AML-193 (cell line): ENCODE results near the gene KRTAP5-7.
A peak's percentile ranks its signal among the peaks of the same experiment; 100 is the strongest.
"Not testable (repeated sequence)": the region's sequence is repeated elsewhere in the genome, so short reads cannot be mapped to it uniquely, and the experiment has no call there.

Source experiments
- DNase-seq, 2 experiments: peaks; one replicate each; lab custom pipeline; 2025; lab: John Stamatoyannopoulos, UW

The KRTAP5-7 gene

GRCh38 chr11:71532036-71532610, 5.1 kb downstream of the KRTAP5-7 start:
- DNase-seq, result no peak

- not testable (repeated sequence) for DNase-seq
These were observed 7.9 kb downstream of the KRTAP5-7 start for GRCh38 chr11:71534711-71535608.

GRCh38 chr11:71535825-71536224, 8.8 kb downstream of the KRTAP5-7 start:
- DNase-seq, result no peak

GRCh38 chr11:71537537-71537936, 10.5 kb downstream of the KRTAP5-7 start:
- DNase-seq, result no peak

GRCh38 chr11:71537977-71538665, 11.1 kb downstream of the KRTAP5-7 start, which contains the start of gene KRTAP5-8:
TSS of gene KRTAP5-8 (plus strand) at chr11:71538025. CDS start at chr11:71538056, 31 bp downstream.
- DNase-seq, result not testable (repeated sequence)

GRCh38 chr11:71538666-71538990, 11.6 kb downstream of the KRTAP5-7 start:
- DNase-seq, result no peak

- DNase-seq, result no peak
These were observed 11.9 kb downstream of the KRTAP5-7 start for GRCh38 chr11:71539017-71539416.

GRCh38 chr11:71539971-71540370, 12.9 kb downstream of the KRTAP5-7 start:
- DNase-seq, result not testable (repeated sequence)

GRCh38 chr11:71540521-71541304, 13.6 kb downstream of the KRTAP5-7 start:
- not testable (repeated sequence) for DNase-seq

- no peak for DNase-seq
These were observed 15.3 kb downstream of the KRTAP5-7 start for GRCh38 chr11:71542382-71542781.

GRCh38 chr11:71542879-71543777, 16.1 kb downstream of the KRTAP5-7 start:
- DNase-seq, result no peak

- DNase-seq, result no peak
These were observed 16.8 kb downstream of the KRTAP5-7 start for GRCh38 chr11:71543866-71544265.

GRCh38 chr11:71544525-71545214, 17.6 kb downstream of the KRTAP5-7 start:
- no peak for DNase-seq

- DNase-seq, result no peak
These were observed 18.4 kb downstream of the KRTAP5-7 start for GRCh38 chr11:71545405-71545966.

GRCh38 chr11:71548120-71548519, 21.1 kb downstream of the KRTAP5-7 start, which contains the start of gene KRTAP5-9:
TSS of gene KRTAP5-9 (plus strand) at chr11:71548420. CDS start at chr11:71548658, 238 bp downstream.
- no peak for DNase-seq

- no peak for DNase-seq
These were observed 21.7 kb downstream of the KRTAP5-7 start for GRCh38 chr11:71548716-71549151.

GRCh38 chr11:71551711-71552110, 24.6 kb downstream of the KRTAP5-7 start:
- DNase-seq, result peak; percentile 26 to 33

GRCh38 chr11:71554996-71555395, 27.9 kb downstream of the KRTAP5-7 start:
- DNase-seq, result no peak

- no peak for DNase-seq
These were observed 28.4 kb downstream of the KRTAP5-7 start for GRCh38 chr11:71555508-71555907.

- DNase-seq, result no peak
These were observed 29.0 kb downstream of the KRTAP5-7 start for GRCh38 chr11:71556018-71556417.
